Transverse colon (tissue), 4 donors: ENCODE measurements around the gene ZNF784.

ENCODE experiments used
- CTCF ChIP-seq, 5 experiments: fragments of 200-600 bp in 3 of 5; fragments of 450-650 bp in 2 of 5; sonication (generic) in 3 of 5; IDR thresholded peaks; 1 replicate in 2 of 5; 2 replicates in 3 of 5; pipeline ENCODE4 v1.5.1; 2016 to 2017; ENCODE audit warnings: antibody characterized with exemption in 5 of 5, inconsistent platforms in 3 of 5, mild to moderate bottlenecking in 2 of 5, moderate library complexity in 1 of 5
- EP300 ChIP-seq: sonication (generic); formaldehyde crosslinking; IDR thresholded peaks from one replicate; pipeline ENCODE4 v1.6.1; 2017; ENCODE audit warnings: antibody characterized with exemption, low read depth
- POLR2A ChIP-seq: fragments of 450-650 bp; IDR thresholded peaks from one replicate; pipeline ENCODE4 v1.6.1; 2016; ENCODE audit warnings: antibody characterized with exemption, mild to moderate bottlenecking, moderate library complexity
- POLR2AphosphoS5 ChIP-seq, 3 donors: sonication (generic); formaldehyde crosslinking; IDR thresholded peaks; one replicate each; pipeline ENCODE4 v1.6.1; 2016; ENCODE audit warnings: antibody characterized with exemption in 3 of 3

- TF ChIP-seq CTCF (IDR thresholded peaks at IDR 0.05): no peak
- TF ChIP-seq POLR2A: no peak
- no peak for TF ChIP-seq POLR2AphosphoS5 (IDR thresholded peaks at IDR 0.05)
- no peak for TF ChIP-seq EP300
Measured at GRCh38 chr19:55667006-55667381, 42.6 kb upstream of the ZNF784 start.
